Kidney epithelial cell (primary cell): ENCODE data around the gene CTSL. TPM values are rescaled to one million over a fixed set of nuclear protein-coding genes. Genes with fewer than 3 reads are reported as not detected.

ENCODE experiments used
- DNase-seq: peaks from one replicate; pipeline ENCODE4 v3.0.0-alpha.2; 2010; ENCODE audit warnings: low read depth
- H3K27me3 ChIP-seq: 2 replicates; pipeline ENCODE4 v1.6.0; 2011; ENCODE audit warnings: low read length; ENCODE audit not compliant: control insufficient read depth, insufficient read depth
- H3K36me3 ChIP-seq: 2 replicates; pipeline ENCODE4 v1.5.1; 2011; ENCODE audit warnings: low read length; ENCODE audit not compliant: control insufficient read depth, insufficient read depth
- H3K4me3 ChIP-seq: 2 replicates; pipeline ENCODE4 v1.5.1; 2011; ENCODE audit warnings: low read depth, mild to moderate bottlenecking, control low read depth, low read length
- CTCF ChIP-seq: IDR thresholded peaks from 2 replicates; pipeline ENCODE4 v1.5.1; 2011; ENCODE audit warnings: mild to moderate bottlenecking, moderate library complexity, low read length, control low read depth, inconsistent platforms; ENCODE audit not compliant: insufficient read depth, poor library complexity, severe bottlenecking
- total RNA-seq: library from RNA; depleted of rRNA; stranded (reverse); fragments of >200 nt; gene quantifications from 2 replicates; pipeline ENCODE4 v1.2.3, GENCODE V29; 2015

Gene CTSL
- total RNA-seq, 1 donor from 2014 or later = 117 TPM

- no peak for DNase-seq
- Histone ChIP-seq H3K4me3 (no peak overlapping the region), H3K27me3 (no peaks in the 10 kb centered on the region), H3K36me3 (no peaks in the 10 kb centered on the region)
- TF ChIP-seq CTCF = no peak
Measured at GRCh38 chr9:87731321-87731720, 5.4 kb downstream of the CTSL start.

- no peak for DNase-seq
- H3K27me3 ChIP-seq = no peaks in the 10 kb centered on the region
- H3K36me3 ChIP-seq = no peaks in the 10 kb centered on the region
- no peak for TF ChIP-seq CTCF
- no peak overlapping the region for H3K4me3 ChIP-seq
Measured at GRCh38 chr9:87732344-87732743, 6.4 kb downstream of the CTSL start.

GRCh38 chr9:87732756-87733155 is 6.8 kb downstream of the CTSL start:
- TF ChIP-seq CTCF = no peak
- no peak for DNase-seq
- no peak overlapping the region for H3K4me3 ChIP-seq
- H3K36me3 ChIP-seq = no peaks in the 10 kb centered on the region
- H3K27me3 ChIP-seq = no peaks in the 10 kb centered on the region

GRCh38 chr9:87733273-87734052 is 7.5 kb downstream of the CTSL start:
- Histone ChIP-seq H3K36me3 (no peaks in the 10 kb centered on the region), H3K4me3 (no peak overlapping the region), H3K27me3 (no peaks in the 10 kb centered on the region)
- no peak for DNase-seq
- TF ChIP-seq CTCF = no peak

- Histone ChIP-seq H3K36me3 (no peaks in the 10 kb centered on the region), H3K27me3 (no peaks in the 10 kb centered on the region), H3K4me3 (no peak overlapping the region)
- no peak for TF ChIP-seq CTCF
- no peak for DNase-seq
Measured at GRCh38 chr9:87734106-87734505, 8.2 kb downstream of the CTSL start.

- H3K4me3 ChIP-seq = no peak overlapping the region
- no peak for DNase-seq
- TF ChIP-seq CTCF = no peak
- H3K36me3 ChIP-seq = no peaks in the 10 kb centered on the region
- H3K27me3 ChIP-seq = no peaks in the 10 kb centered on the region
Measured at GRCh38 chr9:87739546-87739945, 13.6 kb downstream of the CTSL start.
